Glomerular visceral epithelial cell (primary cell): ENCODE measurements around the gene NOS1AP.
"Not testable (repeated sequence)": the region's sequence is repeated elsewhere in the genome, so short reads cannot be mapped to it uniquely, and the experiment has no call there.

Experiments used
- DNase-seq: peaks from one replicate; pipeline ENCODE4 v3.0.0-alpha.2; 2016; ENCODE audit errors: extremely low spot score

The NOS1AP gene

GRCh38 chr1:162404550-162405160, 335.2 kb downstream of the NOS1AP start:
- DNase-seq = no peak

DNA sequence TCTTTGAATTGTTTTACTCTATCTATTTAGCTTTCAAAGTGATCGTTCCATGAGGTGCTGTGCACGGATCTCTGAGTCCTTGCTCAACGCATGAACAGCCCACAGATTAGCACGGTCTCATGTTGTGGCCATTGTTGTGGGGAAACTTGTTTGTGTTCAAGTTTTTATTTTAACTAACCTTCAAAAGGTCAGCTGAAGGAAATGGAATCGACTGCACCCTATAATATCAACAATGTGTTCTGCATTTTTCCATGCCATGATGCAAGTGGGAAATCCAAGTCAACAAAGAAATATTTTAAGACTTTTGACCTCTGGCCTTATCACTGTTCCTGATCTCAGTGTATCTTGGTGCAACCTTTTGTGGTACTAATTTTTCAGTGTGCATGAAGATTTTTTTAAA, 336.3 kb downstream of the NOS1AP start:
- DNase-seq = no peak

DNA sequence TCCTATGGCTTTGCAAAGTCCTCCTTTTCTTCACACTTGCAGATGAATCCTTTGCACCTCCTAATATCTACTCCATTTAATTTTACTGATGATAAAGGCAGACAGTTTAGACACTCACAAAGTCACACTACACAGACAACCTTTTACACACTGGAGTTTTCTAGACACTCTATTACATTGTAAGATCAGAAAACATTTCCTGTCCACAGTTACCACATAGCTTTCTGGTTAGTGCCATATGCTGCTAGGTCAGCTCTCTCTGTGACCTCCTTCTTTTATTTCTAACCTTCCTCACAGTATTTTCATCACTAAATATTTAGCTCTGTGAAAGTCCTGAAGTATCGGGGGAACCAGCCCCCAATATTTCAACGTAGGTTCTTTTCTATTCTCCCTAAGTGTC, 337.3 kb downstream of the NOS1AP start:
- no peak for DNase-seq

GRCh38 chr1:162407539-162407938, 338.0 kb downstream of the NOS1AP start:
- DNase-seq = no peak

GRCh38 chr1:162412002-162412401, 342.5 kb downstream of the NOS1AP start, which contains the start of gene SH2D1B:
TSS of gene SH2D1B (minus strand) at chr1:162412136. CDS start at chr1:162412016, 120 bp downstream.
- no peak for DNase-seq

DNA sequence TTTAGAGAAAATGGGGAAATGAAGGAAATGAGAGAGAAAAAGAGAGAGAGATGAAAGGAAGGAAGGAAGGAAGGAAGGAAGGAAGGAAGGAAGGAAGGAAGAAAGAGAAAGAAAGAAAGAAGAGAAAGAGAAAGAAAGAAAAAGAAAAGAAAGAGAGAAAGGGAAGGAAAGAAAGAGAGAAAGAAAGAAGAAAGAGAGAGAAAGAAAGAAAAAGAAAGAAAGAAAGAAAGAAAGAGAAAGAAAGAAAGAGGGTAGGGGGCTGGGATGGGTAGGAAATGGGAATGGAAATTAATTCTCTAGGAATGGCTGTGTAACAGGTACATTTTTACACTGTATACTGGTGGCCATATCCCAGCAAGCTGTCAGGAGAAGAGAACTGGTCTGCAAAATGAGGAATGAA, 346.7 kb downstream of the NOS1AP start:
- DNase-seq = no peak

GRCh38 chr1:162416909-162417308, 347.4 kb downstream of the NOS1AP start:
- DNase-seq = no peak

- no peak for DNase-seq
Measured at GRCh38 chr1:162417650-162418049, 348.2 kb downstream of the NOS1AP start.

DNA sequence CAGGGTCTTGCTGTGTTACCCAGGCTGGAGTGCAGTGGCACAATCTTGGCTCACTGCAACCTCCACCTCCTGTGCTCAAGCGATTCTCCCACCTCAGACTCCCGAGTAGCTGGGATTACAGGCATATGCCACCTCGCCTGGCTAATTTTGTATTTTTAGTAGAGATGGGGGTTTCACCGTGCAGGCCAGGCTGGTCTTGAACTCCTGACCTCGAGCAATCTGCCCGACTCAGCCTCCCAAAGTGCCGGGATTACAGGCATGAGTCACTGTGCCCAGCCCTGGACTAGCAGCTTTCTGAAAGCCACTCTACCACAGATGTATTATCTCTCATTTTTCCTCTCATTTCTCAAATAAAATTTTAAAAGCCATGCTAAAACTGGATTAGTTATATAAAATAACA, 349.1 kb downstream of the NOS1AP start:
- not testable (repeated sequence) for DNase-seq

- not testable (repeated sequence) for DNase-seq
Measured at GRCh38 chr1:162419450-162419931, 350.0 kb downstream of the NOS1AP start.
